H9 (cell line): ENCODE measurements around the gene DAAM1. TPM values are rescaled to one million over a fixed set of nuclear protein-coding genes. Genes with fewer than 3 reads are reported as not detected.

Source experiments
- DNase-seq: peaks from one replicate; pipeline ENCODE4 v3.0.0-alpha.2; 2017
- H2AFZ ChIP-seq: one replicate; pipeline ENCODE4 v1.6.1; 2013; ENCODE audit warnings: mild to moderate bottlenecking, low read length, control low read depth, moderate library complexity
- H2AK5ac ChIP-seq: 2 replicates; pipeline ENCODE4 v1.6.1; 2013; ENCODE audit warnings: low read length, control low read depth, mixed read lengths; ENCODE audit not compliant: insufficient read length
- H2BK120ac ChIP-seq: one replicate; pipeline ENCODE4 v1.6.1; 2013; ENCODE audit warnings: low read depth, mild to moderate bottlenecking, low read length, control low read depth, inconsistent platforms; ENCODE audit not compliant: poor library complexity, severe bottlenecking
- H2BK12ac ChIP-seq: 2 replicates; pipeline ENCODE4 v1.6.1; 2013; ENCODE audit warnings: low read length, control low read depth, mixed read lengths, low read depth; ENCODE audit not compliant: insufficient read length
- H2BK15ac ChIP-seq: 2 replicates; pipeline ENCODE4 v1.6.1; 2013; ENCODE audit warnings: low read depth, low read length, control low read depth
- H2BK20ac ChIP-seq: one replicate; pipeline ENCODE4 v1.6.1; 2013; ENCODE audit warnings: low read depth, mild to moderate bottlenecking, low read length, control low read depth, inconsistent platforms; ENCODE audit not compliant: poor library complexity, severe bottlenecking
- H2BK5ac ChIP-seq: 2 replicates; pipeline ENCODE4 v1.6.1; 2013; ENCODE audit warnings: low read length, control low read depth, mixed read lengths; ENCODE audit not compliant: insufficient read length
- H3K14ac ChIP-seq: 2 replicates; pipeline ENCODE4 v1.6.1; 2013; ENCODE audit warnings: low read length, control low read depth; ENCODE audit not compliant: insufficient read depth
- H3K18ac ChIP-seq: 2 replicates; pipeline ENCODE4 v1.6.1; 2013; ENCODE audit warnings: low read depth, mild to moderate bottlenecking, mixed read lengths, low read length, control low read depth; ENCODE audit not compliant: insufficient read length
- H3K23ac ChIP-seq: 2 replicates; pipeline ENCODE4 v1.6.1; 2013; ENCODE audit warnings: low read length, control low read depth, mixed read lengths, low read depth; ENCODE audit not compliant: insufficient read length
- H3K23me2 ChIP-seq: 2 replicates; pipeline ENCODE4 v1.6.1; 2013; ENCODE audit warnings: low read depth, mild to moderate bottlenecking, mixed read lengths, low read length, control low read depth; ENCODE audit not compliant: insufficient read length, poor library complexity, severe bottlenecking
- H3K27ac ChIP-seq: 2 replicates; pipeline ENCODE4 v1.5.1; 2013; ENCODE audit warnings: low read length, control low read depth, mixed read lengths, low read depth; ENCODE audit not compliant: insufficient read length
- H3K27me3 ChIP-seq: 2 replicates; pipeline ENCODE4 v1.6.1; 2013; ENCODE audit warnings: low read length, control low read depth, inconsistent platforms; ENCODE audit not compliant: insufficient read depth
- H3K4ac ChIP-seq: 2 replicates; pipeline ENCODE4 v1.6.1; 2013; ENCODE audit warnings: low read depth, mild to moderate bottlenecking, control low read depth, inconsistent platforms, low read length, moderate library complexity
- H3K4me1 ChIP-seq: 2 replicates; pipeline ENCODE4 v1.6.1; 2013; ENCODE audit warnings: low read length, control low read depth, inconsistent platforms; ENCODE audit not compliant: insufficient read depth
- H3K4me2 ChIP-seq: 2 replicates; pipeline ENCODE4 v1.6.1; 2013; ENCODE audit warnings: low read length, control low read depth, mixed read lengths; ENCODE audit not compliant: insufficient read length, insufficient read depth
- H3K56ac ChIP-seq: 2 replicates; pipeline ENCODE4 v1.6.1; 2013; ENCODE audit warnings: low read depth, mild to moderate bottlenecking, mixed read lengths, low read length, control low read depth; ENCODE audit not compliant: insufficient read length
- H3K79me1 ChIP-seq: 2 replicates; pipeline ENCODE4 v1.6.1; 2013; ENCODE audit warnings: low read depth, mild to moderate bottlenecking, moderate library complexity, low read length, control low read depth, inconsistent platforms; ENCODE audit not compliant: insufficient read depth, poor library complexity, severe bottlenecking
- H3K79me2 ChIP-seq: 2 replicates; pipeline ENCODE4 v1.6.1; 2013; ENCODE audit warnings: low read length, control low read depth, inconsistent platforms; ENCODE audit not compliant: insufficient read depth
- H3K9ac ChIP-seq: 2 replicates; pipeline ENCODE4 v1.6.1; 2013; ENCODE audit warnings: low read length, control low read depth, mixed read lengths; ENCODE audit not compliant: insufficient read length; ENCODE audit errors: extremely low read depth
- H3K9me3 ChIP-seq: one replicate; pipeline ENCODE4 v1.6.1; 2013; ENCODE audit warnings: low read depth, low read length, inconsistent platforms; ENCODE audit not compliant: control insufficient read depth
- H3T11ph ChIP-seq: one replicate; pipeline ENCODE4 v1.6.1; 2013; ENCODE audit warnings: mild to moderate bottlenecking, low read length, control low read depth, inconsistent platforms
- H4K20me1 ChIP-seq: one replicate; pipeline ENCODE4 v1.6.1; 2013; ENCODE audit not compliant: control insufficient read depth, insufficient read length, insufficient read depth
- H4K5ac ChIP-seq: 2 replicates; pipeline ENCODE4 v1.6.1; 2013; ENCODE audit warnings: low read depth, mild to moderate bottlenecking, mixed read lengths, low read length, control low read depth; ENCODE audit not compliant: insufficient read length
- H4K8ac ChIP-seq: replicated peaks from 2 replicates; pipeline ENCODE4 v1.6.1; 2013; ENCODE audit warnings: low read length, control low read depth, mixed read lengths, low read depth; ENCODE audit not compliant: insufficient read length
- H4K91ac ChIP-seq: 2 replicates; pipeline ENCODE4 v1.6.1; 2013; ENCODE audit warnings: low read depth, mild to moderate bottlenecking, moderate library complexity, mixed read lengths, low read length, control low read depth; ENCODE audit not compliant: insufficient read length
- H3K27ac Mint-ChIP-seq, 3 experiments: 2 replicates in 2 of 3; 3 replicates in 1 of 3; pipeline ENCODE4 v1.8.0; 2020 to 2021; ENCODE audit warnings: mixed read lengths in 3 of 3, mild to moderate bottlenecking in 1 of 3, moderate library complexity in 1 of 3
- H3K27me3 Mint-ChIP-seq: 2 replicates; pipeline ENCODE4 v1.8.0; 2021; ENCODE audit warnings: low read depth, mild to moderate bottlenecking, moderate library complexity, mixed read lengths
- H3K36me3 Mint-ChIP-seq, 3 experiments: 2 replicates in 2 of 3; 3 replicates in 1 of 3; pipeline ENCODE4 v1.8.0; 2020 to 2021; ENCODE audit warnings: low read depth in 3 of 3, mixed read lengths in 3 of 3; ENCODE audit not compliant: insufficient read depth in 1 of 3
- H3K4me1 Mint-ChIP-seq, 2 experiments: 2 replicates each; pipeline ENCODE4 v1.8.0; 2020; ENCODE audit warnings: mixed read lengths in 2 of 2
- H3K4me3 Mint-ChIP-seq, 2 experiments: 2 replicates in 1 of 2; 3 replicates in 1 of 2; pipeline ENCODE4 v1.8.0; 2020 to 2021; ENCODE audit warnings: mild to moderate bottlenecking in 2 of 2, mixed read lengths in 2 of 2, moderate library complexity in 1 of 2
- H3K9me3 Mint-ChIP-seq, 2 experiments: 2 replicates in 1 of 2; 3 replicates in 1 of 2; pipeline ENCODE4 v1.8.0; 2020; ENCODE audit warnings: mild to moderate bottlenecking in 2 of 2, mixed read lengths in 2 of 2, moderate library complexity in 1 of 2
- WGBS: extraction: QIAGEN DNeasy Blood & Tissue Kit; methylation state at CpG from one replicate; pipeline ENCODE4 v1.1.7; 2013; ENCODE audit warnings: missing lambda C conversion rate, low lambda C conversion rate, mixed read lengths; ENCODE audit not compliant: insufficient read length; ENCODE audit errors: extremely low coverage; 5-methylcytosine and 5-hydroxymethylcytosine counted together
- total RNA-seq: library from RNA; stranded (reverse); gene quantifications from 2 replicates; pipeline ENCODE4 v1.2.1, GENCODE V29; 2021
- TF ChIP-seq, protein P1 (sequence below): fragments of 200-600 bp; sonication (generic); conservative IDR thresholded peaks from 3 replicates; pipeline ENCODE4 v1.8.0; 2021; ENCODE audit warnings: antibody characterized with exemption, mild to moderate bottlenecking

DAAM1 gene
- total RNA-seq, 1 experiment from 2014 or later = 19.5 TPM

DNA sequence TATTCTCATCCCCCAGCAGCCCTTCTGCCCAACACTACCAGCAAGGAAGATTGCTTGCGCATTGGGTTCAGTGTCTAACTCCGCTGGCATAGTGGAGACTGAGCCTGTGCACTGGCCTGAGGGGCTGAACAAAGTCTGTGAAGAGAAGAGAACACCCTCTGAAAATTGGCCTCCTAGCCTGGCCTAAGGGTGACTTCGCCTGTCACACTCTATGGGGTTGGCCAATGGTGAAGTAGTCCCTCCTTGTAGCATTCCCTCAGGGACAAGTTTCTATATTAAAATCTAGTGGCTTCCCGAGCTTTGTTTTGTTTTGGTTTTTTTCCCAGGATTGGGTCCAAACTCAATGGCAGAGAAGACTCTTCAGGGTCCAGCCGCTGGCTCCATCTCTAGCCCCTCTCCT is 49.1 kb upstream of the DAAM1 start:
- Histone ChIP-seq H2BK15ac (no peak overlapping the region), H3K9me3 (no peaks in the 10 kb centered on the region), H3K4me2 (no peak overlapping the region), H3K14ac (no peak overlapping the region), H3K23me2 (no peaks in the 10 kb centered on the region), H3K27ac (no peak overlapping the region), H4K91ac (no peak overlapping the region), H4K20me1 (no peaks in the 10 kb centered on the region), H3K4me1 (no peaks in the 10 kb centered on the region), H3K79me1 (no peaks in the 10 kb centered on the region), H3K9ac (no peak overlapping the region), H3K27me3 (no peaks in the 10 kb centered on the region), H2BK120ac (no peak overlapping the region), H4K5ac (no peak overlapping the region), H2AFZ (no peak overlapping the region), H3K79me2 (no peaks in the 10 kb centered on the region), H2BK12ac (no peak overlapping the region), H3K23ac (no peak overlapping the region), H4K8ac (no peak overlapping the region), H3K18ac (no peak overlapping the region), H2BK20ac (no peak overlapping the region), H3T11ph (no peak overlapping the region), H2BK5ac (no peak overlapping the region), H3K4ac (no peak overlapping the region), H2AK5ac (no peak overlapping the region), H3K56ac (no peak overlapping the region)
- TF ChIP-seq, protein P1, sequence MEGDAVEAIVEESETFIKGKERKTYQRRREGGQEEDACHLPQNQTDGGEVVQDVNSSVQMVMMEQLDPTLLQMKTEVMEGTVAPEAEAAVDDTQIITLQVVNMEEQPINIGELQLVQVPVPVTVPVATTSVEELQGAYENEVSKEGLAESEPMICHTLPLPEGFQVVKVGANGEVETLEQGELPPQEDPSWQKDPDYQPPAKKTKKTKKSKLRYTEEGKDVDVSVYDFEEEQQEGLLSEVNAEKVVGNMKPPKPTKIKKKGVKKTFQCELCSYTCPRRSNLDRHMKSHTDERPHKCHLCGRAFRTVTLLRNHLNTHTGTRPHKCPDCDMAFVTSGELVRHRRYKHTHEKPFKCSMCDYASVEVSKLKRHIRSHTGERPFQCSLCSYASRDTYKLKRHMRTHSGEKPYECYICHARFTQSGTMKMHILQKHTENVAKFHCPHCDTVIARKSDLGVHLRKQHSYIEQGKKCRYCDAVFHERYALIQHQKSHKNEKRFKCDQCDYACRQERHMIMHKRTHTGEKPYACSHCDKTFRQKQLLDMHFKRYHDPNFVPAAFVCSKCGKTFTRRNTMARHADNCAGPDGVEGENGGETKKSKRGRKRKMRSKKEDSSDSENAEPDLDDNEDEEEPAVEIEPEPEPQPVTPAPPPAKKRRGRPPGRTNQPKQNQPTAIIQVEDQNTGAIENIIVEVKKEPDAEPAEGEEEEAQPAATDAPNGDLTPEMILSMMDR = no peak
- Mint-ChIP-seq H3K4me1 (peaks cover under 1 to 1% of the 10 kb centered on the region in 2 experiments), H3K9me3 (no peaks in the 10 kb centered on the region), H3K27me3 (peaks cover 2% of the 10 kb centered on the region; the same call in 1 of the 2 replicates), H3K4me3 (no peak overlapping the region), H3K27ac (no peak overlapping the region), H3K36me3 (no peaks in the 10 kb centered on the region)
- no CpG with 5 or more reads among the region's 5 CpGs for WGBS
- DNase-seq = no peak
